ENCODE data around the gene PCED1B.

GRCh38 chr12:47120736-47121135, 41.3 kb downstream of the PCED1B start:
- TF ChIP-seq, protein P1, sequence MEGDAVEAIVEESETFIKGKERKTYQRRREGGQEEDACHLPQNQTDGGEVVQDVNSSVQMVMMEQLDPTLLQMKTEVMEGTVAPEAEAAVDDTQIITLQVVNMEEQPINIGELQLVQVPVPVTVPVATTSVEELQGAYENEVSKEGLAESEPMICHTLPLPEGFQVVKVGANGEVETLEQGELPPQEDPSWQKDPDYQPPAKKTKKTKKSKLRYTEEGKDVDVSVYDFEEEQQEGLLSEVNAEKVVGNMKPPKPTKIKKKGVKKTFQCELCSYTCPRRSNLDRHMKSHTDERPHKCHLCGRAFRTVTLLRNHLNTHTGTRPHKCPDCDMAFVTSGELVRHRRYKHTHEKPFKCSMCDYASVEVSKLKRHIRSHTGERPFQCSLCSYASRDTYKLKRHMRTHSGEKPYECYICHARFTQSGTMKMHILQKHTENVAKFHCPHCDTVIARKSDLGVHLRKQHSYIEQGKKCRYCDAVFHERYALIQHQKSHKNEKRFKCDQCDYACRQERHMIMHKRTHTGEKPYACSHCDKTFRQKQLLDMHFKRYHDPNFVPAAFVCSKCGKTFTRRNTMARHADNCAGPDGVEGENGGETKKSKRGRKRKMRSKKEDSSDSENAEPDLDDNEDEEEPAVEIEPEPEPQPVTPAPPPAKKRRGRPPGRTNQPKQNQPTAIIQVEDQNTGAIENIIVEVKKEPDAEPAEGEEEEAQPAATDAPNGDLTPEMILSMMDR (conservative IDR thresholded peaks at IDR 0.05 in 1 of 2, IDR thresholded peaks at IDR 0.05 in 1 of 2; ENCODE audit: extremely low read depth in 1 of 2, insufficient read depth in 1 of 2, low read depth in 1 of 2, low read length in 2 of 2) = no peak
- TF ChIP-seq EZH2 (IDR thresholded peaks at IDR 0.05; ENCODE audit: borderline replicate concordance, low read length) = no peak

Measured in mammary epithelial cell (primary cell).